Measurements from ENCODE around the gene CD164. TPM values are rescaled to one million over a fixed set of nuclear protein-coding genes. Genes with fewer than 3 reads are reported as not detected.

CD164 gene
- total and polyA plus RNA-seq, 2 donors (not counting 3 experiments of a cell fraction or from before 2014, with no cell fraction given): 116 to 172 TPM

DNA sequence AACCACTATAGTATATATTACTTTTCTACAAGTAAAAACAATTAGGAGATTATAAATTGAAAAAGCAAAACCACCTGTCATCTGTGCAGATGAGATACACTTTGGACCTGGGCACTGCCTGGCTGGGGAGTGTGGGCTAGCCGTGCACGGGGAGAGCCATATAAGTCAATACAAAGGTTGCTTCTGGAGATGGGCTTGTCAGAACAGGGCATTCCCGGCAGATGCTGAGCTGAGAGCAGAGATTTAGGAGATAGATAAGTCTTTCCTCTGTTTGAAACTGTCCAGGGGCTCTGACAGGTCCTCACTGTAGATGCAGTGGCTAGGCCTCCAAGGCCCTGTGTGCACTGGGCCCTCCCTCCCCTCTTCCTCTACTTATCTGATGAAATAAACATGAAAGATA is 34.5 kb downstream of the CD164 start:
- Histone ChIP-seq H3K4me2 (ENCODE audit: insufficient read depth, low read length) (no peak overlapping the region), H3K9ac (replicated peaks; ENCODE audit: extremely low read depth, insufficient read depth, low read length) (no peak overlapping the region), H2AFZ (ENCODE audit: low read depth, low read length) (no peak overlapping the region), H3K4me1 (ENCODE audit: control insufficient read depth, extremely low read depth, insufficient read depth, low read length) (no peaks in the 10 kb centered on the region), H3K4me3 (replicated peaks in 1 of 3; ENCODE audit: insufficient read depth in 1 of 3, low read depth in 1 of 3, low read length in 3 of 3) (no peak overlapping the region), H3K36me3 (ENCODE audit: control insufficient read depth in 2 of 2, extremely low read depth in 1 of 2, insufficient read depth in 2 of 2, low read length in 2 of 2) (no peaks in the 10 kb centered on the region), H4K20me1 (replicated peaks; ENCODE audit: control insufficient read depth, extremely low read depth, insufficient read depth, low read length) (no peaks in the 10 kb centered on the region), H3K9me3 (replicated peaks; ENCODE audit: control insufficient read depth, insufficient read depth, low read length) (no peaks in the 10 kb centered on the region), H3K27me3 (ENCODE audit: control insufficient read depth in 2 of 2, insufficient read depth in 2 of 2, low read length in 2 of 2) (no peaks in the 10 kb centered on the region), H3K79me2 (ENCODE audit: control insufficient read depth, insufficient read depth, low read length) (no peaks in the 10 kb centered on the region), H3K27ac (ENCODE audit: insufficient read depth, low read depth, low read length) (no peak overlapping the region), H3K9me1 (replicated peaks; ENCODE audit: control insufficient read depth, extremely low read depth, insufficient read depth, low read length) (no peaks in the 10 kb centered on the region)
- ChIA-PET POLR2A (interaction anchor here (1.2 kb wide), 1 partner anchor 254 kb away, joined by 3 read pairs; the partner anchor contains the start of gene SESN1), CTCF (no interaction called here)
- intact Hi-C loops (cut with micrococcal nuclease) (no loop called here), dilution Hi-C loops (cut with MboI; ENCODE audit: extremely low pct_ligation_motif_present, low sequenced_read_pairs) (no loop called here)
- no TSS peak for BruUV-seq (replicated peaks)
- no peak for DNase-seq (ENCODE audit: low read depth, low spot score)
- FAIRE-seq: no peak
- TF ChIP-seq MYC (IDR thresholded peaks at IDR 0.05; ENCODE audit: low read depth, low read length) (no peak), POLR2A (IDR thresholded peaks at IDR 0.05; ENCODE audit: low read depth, low read length) (no peak), JUN (IDR thresholded peaks at IDR 0.05; ENCODE audit: borderline replicate concordance, insufficient read depth, insufficient read length, low read depth) (no peak), GATA2 (IDR thresholded peaks at IDR 0.05; ENCODE audit: insufficient read depth, insufficient read length, low read depth, low read length) (no peak), EZH2 (IDR thresholded peaks at IDR 0.05; ENCODE audit: borderline replicate concordance, low read depth, low read length, severe bottlenecking) (no peak), FOS (IDR thresholded peaks at IDR 0.05; ENCODE audit: borderline replicate concordance, insufficient read depth, low read length) (no peak), POLR2AphosphoS5 (IDR thresholded peaks at IDR 0.05; ENCODE audit: insufficient read depth, low read depth, low read length) (no peak)
- TF ChIP-seq, protein P1, sequence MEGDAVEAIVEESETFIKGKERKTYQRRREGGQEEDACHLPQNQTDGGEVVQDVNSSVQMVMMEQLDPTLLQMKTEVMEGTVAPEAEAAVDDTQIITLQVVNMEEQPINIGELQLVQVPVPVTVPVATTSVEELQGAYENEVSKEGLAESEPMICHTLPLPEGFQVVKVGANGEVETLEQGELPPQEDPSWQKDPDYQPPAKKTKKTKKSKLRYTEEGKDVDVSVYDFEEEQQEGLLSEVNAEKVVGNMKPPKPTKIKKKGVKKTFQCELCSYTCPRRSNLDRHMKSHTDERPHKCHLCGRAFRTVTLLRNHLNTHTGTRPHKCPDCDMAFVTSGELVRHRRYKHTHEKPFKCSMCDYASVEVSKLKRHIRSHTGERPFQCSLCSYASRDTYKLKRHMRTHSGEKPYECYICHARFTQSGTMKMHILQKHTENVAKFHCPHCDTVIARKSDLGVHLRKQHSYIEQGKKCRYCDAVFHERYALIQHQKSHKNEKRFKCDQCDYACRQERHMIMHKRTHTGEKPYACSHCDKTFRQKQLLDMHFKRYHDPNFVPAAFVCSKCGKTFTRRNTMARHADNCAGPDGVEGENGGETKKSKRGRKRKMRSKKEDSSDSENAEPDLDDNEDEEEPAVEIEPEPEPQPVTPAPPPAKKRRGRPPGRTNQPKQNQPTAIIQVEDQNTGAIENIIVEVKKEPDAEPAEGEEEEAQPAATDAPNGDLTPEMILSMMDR (IDR thresholded peaks at IDR 0.05; ENCODE audit: extremely low read depth in 1 of 2, insufficient read depth in 1 of 2, low read depth in 1 of 2, low read length in 2 of 2): no peak
- TF ChIP-seq, protein P2, sequence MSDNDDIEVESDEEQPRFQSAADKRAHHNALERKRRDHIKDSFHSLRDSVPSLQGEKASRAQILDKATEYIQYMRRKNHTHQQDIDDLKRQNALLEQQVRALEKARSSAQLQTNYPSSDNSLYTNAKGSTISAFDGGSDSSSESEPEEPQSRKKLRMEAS (IDR thresholded peaks at IDR 0.05; ENCODE audit: insufficient read depth, insufficient read length): no peak

All from endothelial cell of umbilical vein (primary cell).